Neural progenitor cell (in vitro differentiated cells): Measurements from ENCODE around the gene FBXL4. TPM values are rescaled to one million over a fixed set of nuclear protein-coding genes. Genes with fewer than 3 reads are reported as not detected.

Experiments
- DNase-seq: peaks from one replicate; pipeline ENCODE4 v3.0.0-alpha.2; 2016; ENCODE audit warnings: low spot score
- H2AFZ ChIP-seq: fragments of 200-600 bp; sonication (generic); replicated peaks from 2 replicates; pipeline ENCODE4 v1.6.1; 2016; ENCODE audit warnings: antibody characterized with exemption
- H3F3A ChIP-seq: fragments of 200-600 bp; sonication (generic); 2 replicates; pipeline ENCODE4 v1.6.1; 2016; ENCODE audit warnings: antibody characterized with exemption, low read depth
- H3K27ac ChIP-seq: fragments of 200-600 bp; sonication (generic); 2 replicates; pipeline ENCODE4 v1.5.1; 2016; ENCODE audit warnings: mild to moderate bottlenecking
- H3K27me3 ChIP-seq: fragments of 200-600 bp; sonication (generic); 2 replicates; pipeline ENCODE4 v1.6.1; 2016; ENCODE audit warnings: mild to moderate bottlenecking, moderate library complexity
- H3K36me3 ChIP-seq: fragments of 200-600 bp; sonication (generic); 2 replicates; pipeline ENCODE4 v1.5.1; 2016
- H3K4me1 ChIP-seq: fragments of 200-600 bp; sonication (generic); 2 replicates; pipeline ENCODE4 v1.6.1; 2016; ENCODE audit warnings: mixed run types
- H3K4me2 ChIP-seq: fragments of 200-600 bp; sonication (generic); 2 replicates; pipeline ENCODE4 v1.6.1; 2016
- H3K4me3 ChIP-seq: fragments of 200-600 bp; sonication (generic); 2 replicates; pipeline ENCODE4 v1.5.1; 2016
- H3K79me2 ChIP-seq: fragments of 200-600 bp; sonication (generic); 2 replicates; pipeline ENCODE4 v1.6.1; 2016; ENCODE audit warnings: low read depth
- H3K9ac ChIP-seq: fragments of 200-600 bp; sonication (generic); 2 replicates; pipeline ENCODE4 v1.6.1; 2016
- H3K9me3 ChIP-seq: fragments of 200-600 bp; sonication (generic); 2 replicates; pipeline ENCODE4 v1.5.1; 2016; ENCODE audit warnings: low read depth
- H4K20me1 ChIP-seq: fragments of 200-600 bp; sonication (generic); 2 replicates; pipeline ENCODE4 v1.6.1; 2016; ENCODE audit warnings: low read depth
- H3K27ac Mint-ChIP-seq: 3 replicates; pipeline ENCODE4 v1.8.0; 2021; ENCODE audit warnings: mixed read lengths
- H3K27me3 Mint-ChIP-seq: 2 replicates; pipeline ENCODE4 v1.8.0; 2022; ENCODE audit warnings: low read depth, mild to moderate bottlenecking, inconsistent platforms, moderate library complexity, mixed read lengths; ENCODE audit not compliant: insufficient read depth
- H3K36me3 Mint-ChIP-seq: 3 replicates; pipeline ENCODE4 v1.8.0; 2021; ENCODE audit warnings: mixed read lengths
- H3K4me1 Mint-ChIP-seq: 3 replicates; pipeline ENCODE4 v1.8.0; 2021; ENCODE audit warnings: mixed read lengths
- H3K4me3 Mint-ChIP-seq: 3 replicates; pipeline ENCODE4 v1.8.0; 2021; ENCODE audit warnings: mild to moderate bottlenecking, moderate library complexity, mixed read lengths
- H3K9me3 Mint-ChIP-seq: 3 replicates; pipeline ENCODE4 v1.8.0; 2020; ENCODE audit warnings: mixed read lengths
- CTCF ChIP-seq: fragments of 200-600 bp; sonication (generic); IDR thresholded peaks from 2 replicates; pipeline ENCODE4 v1.5.1; 2017; ENCODE audit warnings: antibody characterized with exemption, mild to moderate bottlenecking
- EZH2 ChIP-seq: fragments of 200-600 bp; sonication (generic); IDR thresholded peaks from 2 replicates; pipeline ENCODE4 v1.6.1; 2017; ENCODE audit warnings: antibody characterized with exemption, mild to moderate bottlenecking, moderate library complexity
- EZH2phosphoT487 ChIP-seq: fragments of 200-600 bp; sonication (generic); IDR thresholded peaks from 2 replicates; pipeline ENCODE4 v1.6.1; 2017; ENCODE audit warnings: antibody characterized with exemption
- total RNA-seq: library from RNA; depleted of rRNA; stranded (reverse); fragments of >200 nt; gene quantifications from 2 replicates; pipeline ENCODE4 v1.2.3, GENCODE V29; 2015; ENCODE audit warnings: low replicate concordance

The FBXL4 gene
- total RNA-seq, 1 donor from 2014 or later, result 18.3 TPM

- Histone ChIP-seq H3K4me1 (no peaks in the 10 kb centered on the region), H4K20me1 (no peaks in the 10 kb centered on the region), H3K4me2 (no peak overlapping the region), H3K4me3 (no peak overlapping the region), H3K36me3 (no peaks in the 10 kb centered on the region), H3K27ac (no peak overlapping the region), H3F3A (no peaks in the 10 kb centered on the region), H3K9ac (no peak overlapping the region), H3K9me3 (no peaks in the 10 kb centered on the region), H3K79me2 (no peaks in the 10 kb centered on the region), H2AFZ (no peak overlapping the region), H3K27me3 (no peaks in the 10 kb centered on the region)
- Mint-ChIP-seq H3K9me3 (no peaks in the 10 kb centered on the region), H3K36me3 (no peaks in the 10 kb centered on the region), H3K4me3 (no peak overlapping the region), H3K4me1 (peaks cover 14% of the 10 kb centered on the region), H3K27me3 (no peaks in the 10 kb centered on the region), H3K27ac (no peak overlapping the region)
- no peak for DNase-seq
- TF ChIP-seq CTCF (no peak), EZH2phosphoT487 (no peak), EZH2 (no peak)
These were observed 33.7 kb upstream of the FBXL4 start for GRCh38 chr6:98981473-98981872.

GRCh38 chr6:98980819-98981218 lies 33.1 kb upstream of the FBXL4 start:
- no peaks in the 10 kb centered on the region for H3K27me3 ChIP-seq
- no peaks in the 10 kb centered on the region for H3K79me2 ChIP-seq
- H3K4me2 ChIP-seq, result no peak overlapping the region
- H3K9me3 Mint-ChIP-seq, result no peaks in the 10 kb centered on the region
- H3K9me3 ChIP-seq, result no peaks in the 10 kb centered on the region
- no peak overlapping the region for H3K9ac ChIP-seq
- H3F3A ChIP-seq, result no peaks in the 10 kb centered on the region
- no peak overlapping the region for H2AFZ ChIP-seq
- H3K4me3 Mint-ChIP-seq, result no peak overlapping the region
- no peak overlapping the region for H3K4me3 ChIP-seq
- no peaks in the 10 kb centered on the region for H4K20me1 ChIP-seq
- H3K4me1 Mint-ChIP-seq, result peaks cover 14% of the 10 kb centered on the region
- H3K36me3 Mint-ChIP-seq, result no peaks in the 10 kb centered on the region
- H3K36me3 ChIP-seq, result no peaks in the 10 kb centered on the region
- H3K27ac ChIP-seq, result no peak overlapping the region
- H3K27ac Mint-ChIP-seq, result no peak overlapping the region
- peak; percentile 27 for DNase-seq
- no peaks in the 10 kb centered on the region for H3K4me1 ChIP-seq
- H3K27me3 Mint-ChIP-seq, result no peaks in the 10 kb centered on the region
- TF ChIP-seq EZH2 (no peak), CTCF (peak; percentile 38)

- no peaks in the 10 kb centered on the region for H3K36me3 ChIP-seq
- H3K9me3 Mint-ChIP-seq, result no peaks in the 10 kb centered on the region
- no peak overlapping the region for H3K4me3 ChIP-seq
- no peaks in the 10 kb centered on the region for H3K9me3 ChIP-seq
- H3K79me2 ChIP-seq, result no peaks in the 10 kb centered on the region
- H3K27me3 Mint-ChIP-seq, result peaks cover 2% of the 10 kb centered on the region
- no peaks in the 10 kb centered on the region for H3K4me1 ChIP-seq
- no peaks in the 10 kb centered on the region for H3K4me1 Mint-ChIP-seq
- TF ChIP-seq EZH2phosphoT487 (no peak), CTCF (no peak), EZH2 (no peak)
- no peak overlapping the region for H2AFZ ChIP-seq
- H3K9ac ChIP-seq, result no peak overlapping the region
- H3K4me3 Mint-ChIP-seq, result no peak overlapping the region
- no peak overlapping the region for H3K4me2 ChIP-seq
- no peaks in the 10 kb centered on the region for H3K36me3 Mint-ChIP-seq
- H3F3A ChIP-seq, result no peaks in the 10 kb centered on the region
- DNase-seq, result no peak
- no peak overlapping the region for H3K27ac Mint-ChIP-seq
- no peaks in the 10 kb centered on the region for H3K27me3 ChIP-seq
- no peaks in the 10 kb centered on the region for H4K20me1 ChIP-seq
- no peak overlapping the region for H3K27ac ChIP-seq
These were observed 30.0 kb upstream of the FBXL4 start for GRCh38 chr6:98977671-98978292.
